Spleen (tissue), 11 donors: Measurements from ENCODE around the gene MTG1. TPM values are rescaled to one million over a fixed set of nuclear protein-coding genes. Genes with fewer than 3 reads are reported as not detected.
A peak's percentile ranks its signal among the peaks of the same experiment; 100 is the strongest.

Source experiments
- DNase-seq: peaks from one replicate; pipeline ENCODE4 v3.0.0-alpha.2; 2020
- H3K27ac ChIP-seq, 8 donors: fragments of 200-600 bp; sonication (generic) in 7 of 8; 1 replicate in 4 of 8; 2 replicates in 4 of 8; pipeline versions ENCODE4 v1.5.0 to v1.8.0; 2016 to 2021; ENCODE audit warnings: inconsistent platforms in 4 of 8, mild to moderate bottlenecking in 4 of 8, moderate library complexity in 1 of 8
- H3K27me3 ChIP-seq, 7 donors: fragments of 200-600 bp; sonication (generic) in 6 of 7; replicated peaks in 1 of 7; 1 replicate in 4 of 7; 2 replicates in 3 of 7; pipeline versions ENCODE4 v1.5.0 to v1.8.0; 2016 to 2021; ENCODE audit warnings: inconsistent platforms in 3 of 7, mild to moderate bottlenecking in 1 of 7
- H3K36me3 ChIP-seq, 6 donors: fragments of 200-600 bp; sonication (generic) in 5 of 6; 1 replicate in 4 of 6; 2 replicates in 2 of 6; pipeline versions ENCODE4 v1.5.0 to v1.8.0; 2016 to 2021; ENCODE audit warnings: inconsistent platforms in 2 of 6
- H3K4me1 ChIP-seq, 6 donors: fragments of 200-600 bp; sonication (generic) in 5 of 6; 1 replicate in 3 of 6; 2 replicates in 3 of 6; pipeline versions ENCODE4 v1.5.0 to v1.8.0; 2016 to 2021; ENCODE audit warnings: inconsistent platforms in 3 of 6
- H3K4me3 ChIP-seq, 8 donors: fragments of 200-600 bp; sonication (generic) in 7 of 8; 1 replicate in 4 of 8; 2 replicates in 4 of 8; pipeline versions ENCODE4 v1.5.0 to v1.8.0; 2016 to 2021; ENCODE audit warnings: inconsistent platforms in 4 of 8, mild to moderate bottlenecking in 4 of 8, moderate library complexity in 2 of 8
- H3K9me3 ChIP-seq, 8 donors: fragments of 200-600 bp; sonication (generic) in 7 of 8; 1 replicate in 4 of 8; 2 replicates in 4 of 8; pipeline versions ENCODE4 v1.5.0 to v1.8.0; 2016 to 2021; ENCODE audit warnings: inconsistent platforms in 4 of 8
- POLR2A ChIP-seq, 3 donors: fragments of 450-650 bp; IDR thresholded peaks; one replicate each; pipeline ENCODE4 v1.5.1; 2017; ENCODE audit warnings: antibody characterized with exemption in 3 of 3, mild to moderate bottlenecking in 1 of 3
- POLR2AphosphoS5 ChIP-seq, 3 donors: sonication (generic); formaldehyde crosslinking; IDR thresholded peaks; one replicate each; pipeline ENCODE4 v1.5.1; 2017; ENCODE audit warnings: antibody characterized with exemption in 3 of 3
- whole genome bisulfite sequencing, 5 donors: extraction: QIAGEN DNeasy Blood & Tissue Kit in 3 of 5; methylation state at CpG; one replicate each; pipeline versions ENCODE4 v1.1.5 to v1.1.7; 2013 to 2018; 5-methylcytosine and 5-hydroxymethylcytosine counted together
- intact Hi-C: fragments of 100-400 bp; cut with DNase I; formaldehyde crosslinking; loops from one replicate; pipeline ENCODE4 v1.15.0; 2023; ENCODE audit warnings: low total_unique reads
- polyA plus RNA-seq, 3 donors: library from polyadenylated mRNA; stranded (reverse); fragments of 200-250 nt; gene quantifications; one replicate each; pipeline ENCODE4 v1.2.1, GENCODE V29; 2013
- total RNA-seq, 7 donors: library from RNA; depleted of rRNA in 3 of 7; stranded (reverse); fragments of >200 nt in 3 of 7; fragmentation: NEBNext Ultra II Directional in 4 of 7; extraction: Animal tissue kit (Norgen Biotek cat#: 25700) in 4 of 7; gene quantifications; one replicate each; pipeline versions ENCODE4 v1.1.0 to v1.2.1, GENCODE V29; 2016 to 2021
- TF ChIP-seq, protein P1 (sequence below), 11 experiments: fragments of 200-600 bp in 7 of 11; fragments of 450-650 bp in 4 of 11; sonication (generic) in 4 of 11; IDR thresholded peaks in 8 of 11; conservative IDR thresholded peaks in 3 of 11; 1 replicate in 7 of 11; 2 replicates in 4 of 11; pipeline versions ENCODE4 v1.4.0 to v1.8.0; 2016 to 2021; ENCODE audit warnings: antibody characterized with exemption in 11 of 11, inconsistent platforms in 4 of 11, mild to moderate bottlenecking in 1 of 11
- donor health status: healthy with polysubstance abuse.
- donor health status: DM: no; HTN: no; CAD: no; lungs with moderate emphysema.
- donor health status: DM: no; HTN: no; CAD: no.
- donor health status: Bipolar disorder and iron deficiency.
- donor health status: healthy.
- donor health status: DM: no; HTN: no; CAD: no.
- donor health status: DM: yes; HTN: yes; CAD: no.

The MTG1 gene
- total and polyA plus RNA-seq, 10 donors: 35.4 to 122 (median 65.6) TPM

- Histone ChIP-seq H3K4me1 (no peaks in the 10 kb centered on the region), H3K4me3 (no peak overlapping the region), H3K27me3 (no peaks in the 10 kb centered on the region), H3K9me3 (peaks cover 13 to 29% (median 27%) of the 10 kb centered on the region in 8 donors), H3K27ac (no peak overlapping the region), H3K36me3 (peaks cover 8 to 85% (median 61%) of the 10 kb centered on the region in 6 donors)
- TF ChIP-seq POLR2AphosphoS5 (IDR thresholded peaks at IDR 0.05): no peak
- DNase-seq: peak; percentile 66
- intact Hi-C loops: no loop called here
- WGBS, 5 donors: 89 to 97% (median 95%) methylated on average over 25 of the region's 25 CpGs
Observed at GRCh38 chr10:133415752-133416151, 21.8 kb downstream of the MTG1 start.

DNA sequence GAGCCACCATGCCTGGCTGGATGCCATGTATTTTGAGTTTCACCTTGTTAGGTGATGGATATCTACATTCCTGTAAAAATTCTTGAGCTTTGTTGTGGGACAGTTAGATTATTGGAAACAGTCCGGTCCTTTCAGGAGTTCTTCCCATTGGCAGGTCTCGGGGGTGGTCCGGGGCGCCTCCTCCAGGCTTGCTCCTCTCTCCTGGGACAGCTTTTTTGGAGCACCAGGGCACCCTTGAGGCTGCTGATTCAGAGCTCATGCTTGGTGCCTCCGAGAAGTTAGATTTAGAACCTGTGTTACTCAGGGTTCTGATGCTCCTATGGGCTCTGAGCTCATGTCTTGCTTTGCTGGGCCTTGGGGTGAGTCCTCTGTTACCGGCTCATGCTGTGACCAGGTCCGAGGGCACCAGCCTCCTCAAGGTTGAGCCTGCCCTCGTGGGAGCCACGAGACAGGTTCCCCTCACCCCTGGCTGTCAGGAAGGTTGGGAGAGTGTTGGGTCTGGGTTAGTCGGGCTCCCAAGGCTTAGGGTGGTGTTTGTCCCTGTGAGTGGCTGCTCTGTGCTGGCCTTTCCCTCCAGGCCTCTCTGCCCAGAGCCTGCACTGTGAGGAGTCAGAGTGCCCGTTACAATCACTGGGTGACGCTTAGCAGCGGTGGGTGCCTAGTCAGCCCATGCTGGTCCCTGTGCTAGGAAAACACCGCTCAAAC is 24.5 kb downstream of the MTG1 start:
- Histone ChIP-seq H3K9me3 (peaks cover 0 to 3% (median under 1%) of the 10 kb centered on the region in 8 donors), H3K27ac (no peak overlapping the region), H3K27me3 (peaks cover 0 to 15% (median 3%) of the 10 kb centered on the region in 7 donors), H3K36me3 (peaks cover 0 to 75% (median 38%) of the 10 kb centered on the region in 6 donors), H3K4me3 (no peak overlapping the region), H3K4me1 (peaks cover 3 to 14% (median 7%) of the 10 kb centered on the region in 6 donors)
- intact Hi-C loops: no loop called here
- TF ChIP-seq, protein P1, sequence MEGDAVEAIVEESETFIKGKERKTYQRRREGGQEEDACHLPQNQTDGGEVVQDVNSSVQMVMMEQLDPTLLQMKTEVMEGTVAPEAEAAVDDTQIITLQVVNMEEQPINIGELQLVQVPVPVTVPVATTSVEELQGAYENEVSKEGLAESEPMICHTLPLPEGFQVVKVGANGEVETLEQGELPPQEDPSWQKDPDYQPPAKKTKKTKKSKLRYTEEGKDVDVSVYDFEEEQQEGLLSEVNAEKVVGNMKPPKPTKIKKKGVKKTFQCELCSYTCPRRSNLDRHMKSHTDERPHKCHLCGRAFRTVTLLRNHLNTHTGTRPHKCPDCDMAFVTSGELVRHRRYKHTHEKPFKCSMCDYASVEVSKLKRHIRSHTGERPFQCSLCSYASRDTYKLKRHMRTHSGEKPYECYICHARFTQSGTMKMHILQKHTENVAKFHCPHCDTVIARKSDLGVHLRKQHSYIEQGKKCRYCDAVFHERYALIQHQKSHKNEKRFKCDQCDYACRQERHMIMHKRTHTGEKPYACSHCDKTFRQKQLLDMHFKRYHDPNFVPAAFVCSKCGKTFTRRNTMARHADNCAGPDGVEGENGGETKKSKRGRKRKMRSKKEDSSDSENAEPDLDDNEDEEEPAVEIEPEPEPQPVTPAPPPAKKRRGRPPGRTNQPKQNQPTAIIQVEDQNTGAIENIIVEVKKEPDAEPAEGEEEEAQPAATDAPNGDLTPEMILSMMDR (IDR thresholded peaks at IDR 0.05 in 8 of 11, conservative IDR thresholded peaks at IDR 0.05 in 3 of 11): no peak
- TF ChIP-seq POLR2AphosphoS5 (IDR thresholded peaks at IDR 0.05): no peak
- TF ChIP-seq POLR2A (IDR thresholded peaks at IDR 0.05): no peak
- DNase-seq: no peak
- 93 to 100% (median 95%) methylated on average over 5 to 14 of the region's 14 CpGs for WGBS, 5 donors

GRCh38 chr10:133419211-133419950 is 25.4 kb downstream of the MTG1 start:
- Histone ChIP-seq H3K4me1 (peaks cover 3 to 16% (median 9%) of the 10 kb centered on the region in 6 donors), H3K27me3 (peaks cover 0 to 18% (median 3%) of the 10 kb centered on the region in 7 donors), H3K9me3 (no peaks in the 10 kb centered on the region), H3K36me3 (peaks cover 0 to 67% (median 35%) of the 10 kb centered on the region in 6 donors), H3K27ac (no peak overlapping the region), H3K4me3 (no peak overlapping the region)
- DNase-seq: peak; percentile 68
- TF ChIP-seq POLR2A (IDR thresholded peaks at IDR 0.05): no peak
- TF ChIP-seq POLR2AphosphoS5 (IDR thresholded peaks at IDR 0.05): peak in 2 of 3 donors; percentile 19 to 48
- TF ChIP-seq, protein P1 (IDR thresholded peaks at IDR 0.05 in 8 of 11, conservative IDR thresholded peaks at IDR 0.05 in 3 of 11): no peak
- WGBS, 5 donors: 93 to 96% (median 94%) methylated on average over 26 to 34 of the region's 34 CpGs
- intact Hi-C loops: no loop called here

- intact Hi-C loops: no loop called here
- TF ChIP-seq POLR2A (IDR thresholded peaks at IDR 0.05) (no peak), POLR2AphosphoS5 (IDR thresholded peaks at IDR 0.05) (peak in 1 of 3 donors; percentile 5)
- TF ChIP-seq, protein P1 (IDR thresholded peaks at IDR 0.05 in 8 of 11, conservative IDR thresholded peaks at IDR 0.05 in 3 of 11): no peak
- Histone ChIP-seq H3K36me3 (peaks cover 0 to 61% (median 32%) of the 10 kb centered on the region in 6 donors), H3K4me3 (no peak overlapping the region), H3K4me1 (peaks cover 3 to 16% (median 9%) of the 10 kb centered on the region in 6 donors), H3K9me3 (no peaks in the 10 kb centered on the region), H3K27me3 (peaks cover 0 to 24% (median 3%) of the 10 kb centered on the region in 7 donors), H3K27ac (no peak overlapping the region)
- 88 to 95% (median 94%) methylated on average over 16 to 17 of the region's 17 CpGs for WGBS, 5 donors
- DNase-seq: peak; percentile 71
Observed at GRCh38 chr10:133420028-133420427, 26.1 kb downstream of the MTG1 start.
